WTC11 (cell line): ENCODE results near the gene HOMER2. TPM values are rescaled to one million over a fixed set of nuclear protein-coding genes. Genes with fewer than 3 reads are reported as not detected.

Experiments
- ATAC-seq: fragments of 200-7000 bp; cut with Tn5 transposase; 2 replicates; pipeline ENCODE4 v1.10.0; 2021; ENCODE audit warnings: mild to moderate bottlenecking, moderate library complexity
- CTCF ChIA-PET: fragments of 300-600 bp; sonication (Branson Sonifier 250); formaldehyde crosslinking; loops from one replicate; lab custom pipeline; 2021; ENCODE audit warnings: antibody characterized with exemption; lab: Charles Lee
- POLR2A ChIA-PET: fragments of 350-600 bp; sonication (Branson Sonifier 250); formaldehyde crosslinking; loops from one replicate; lab custom pipeline; 2021; ENCODE audit warnings: antibody characterized with exemption; lab: Charles Lee
- DNase-seq: peaks from one replicate; pipeline ENCODE4 v3.0.0; 2021; ENCODE audit warnings: low spot score
- H3K27ac Mint-ChIP-seq: 2 replicates; pipeline ENCODE4 v1.8.0; 2021; ENCODE audit warnings: mixed read lengths
- H3K27me3 Mint-ChIP-seq: 2 replicates; pipeline ENCODE4 v1.8.0; 2021; ENCODE audit warnings: low read depth, mild to moderate bottlenecking, moderate library complexity, mixed read lengths
- H3K36me3 Mint-ChIP-seq: 2 replicates; pipeline ENCODE4 v1.8.0; 2021; ENCODE audit warnings: mixed read lengths
- H3K4me1 Mint-ChIP-seq: 2 replicates; pipeline ENCODE4 v1.8.0; 2022; ENCODE audit warnings: mixed read lengths
- H3K4me3 Mint-ChIP-seq: 2 replicates; pipeline ENCODE4 v1.8.0; 2021; ENCODE audit warnings: mild to moderate bottlenecking, moderate library complexity, mixed read lengths
- H3K9me3 Mint-ChIP-seq: 2 replicates; pipeline ENCODE4 v1.8.0; 2021; ENCODE audit warnings: mixed read lengths
- AFF4 ChIP-seq: sonication (generic); formaldehyde crosslinking; IDR thresholded peaks from 2 replicates; pipeline ENCODE4 v1.8.1; 2023; ENCODE audit warnings: mild to moderate bottlenecking, missing genetic modification reagents, borderline replicate concordance
- ARID4B ChIP-seq: sonication (generic); formaldehyde crosslinking; IDR thresholded peaks from 2 replicates; pipeline ENCODE4 v1.8.0; 2023; ENCODE audit warnings: missing genetic modification reagents, mild to moderate bottlenecking, borderline replicate concordance
- CDX4 ChIP-seq: fragments of 250-450 bp; sonication (Bioruptor Pico); IDR thresholded peaks from 2 replicates; pipeline ENCODE4 v1.9.0; 2021; ENCODE audit warnings: moderate library complexity, mild to moderate bottlenecking, inconsistent platforms, borderline replicate concordance
- ELF4 ChIP-seq: sonication (generic); formaldehyde crosslinking; IDR thresholded peaks from 2 replicates; pipeline ENCODE4 v1.8.1; 2022; ENCODE audit warnings: low read depth, mild to moderate bottlenecking, moderate library complexity, missing genetic modification reagents
- ESRRA ChIP-seq: sonication (generic); formaldehyde crosslinking; IDR thresholded peaks from 2 replicates; pipeline ENCODE4 v1.8.1; 2022; ENCODE audit warnings: mild to moderate bottlenecking, missing genetic modification reagents, borderline replicate concordance
- FOXK1 ChIP-seq: sonication (generic); formaldehyde crosslinking; IDR thresholded peaks from 2 replicates; pipeline ENCODE4 v1.8.0; 2022; ENCODE audit warnings: mild to moderate bottlenecking, moderate library complexity, missing genetic modification reagents
- FOXP1 ChIP-seq: sonication (generic); formaldehyde crosslinking; IDR thresholded peaks from 2 replicates; pipeline ENCODE4 v1.8.0; 2022; ENCODE audit warnings: missing genetic modification reagents, mild to moderate bottlenecking, moderate library complexity, borderline replicate concordance
- GABPB1 ChIP-seq: sonication (generic); formaldehyde crosslinking; IDR thresholded peaks from 2 replicates; pipeline ENCODE4 v1.8.1; 2023; ENCODE audit warnings: mild to moderate bottlenecking, missing genetic modification reagents
- GRHL2 ChIP-seq: fragments of 250-450 bp; sonication (Bioruptor Pico); IDR thresholded peaks from 2 replicates; pipeline ENCODE4 v1.8.0; 2022; ENCODE audit warnings: mild to moderate bottlenecking, moderate library complexity; ENCODE audit not compliant: insufficient replicate concordance, severe bottlenecking
- HMGA2 ChIP-seq: fragments of 250-450 bp; sonication (Bioruptor Pico); IDR thresholded peaks from 2 replicates; pipeline ENCODE4 v1.4.0; 2021; ENCODE audit warnings: mild to moderate bottlenecking, moderate library complexity
- IRF1 ChIP-seq: sonication (generic); formaldehyde crosslinking; IDR thresholded peaks from 2 replicates; pipeline ENCODE4 v1.8.0; 2023; ENCODE audit warnings: missing genetic modification reagents
- JAZF1 ChIP-seq: fragments of 250-450 bp; sonication (Bioruptor Pico); IDR thresholded peaks from 2 replicates; pipeline ENCODE4 v1.9.0; 2021; ENCODE audit warnings: moderate library complexity, mild to moderate bottlenecking, inconsistent platforms
- JUN ChIP-seq: sonication (generic); formaldehyde crosslinking; IDR thresholded peaks from 2 replicates; pipeline ENCODE4 v1.8.0; 2023; ENCODE audit warnings: mild to moderate bottlenecking, missing genetic modification reagents
- NFYB ChIP-seq: sonication (generic); formaldehyde crosslinking; conservative IDR thresholded peaks from 2 replicates; pipeline ENCODE4 v1.8.0; 2022; ENCODE audit warnings: low read depth, missing genetic modification reagents
- NR1H2 ChIP-seq: sonication (generic); formaldehyde crosslinking; IDR thresholded peaks from 2 replicates; pipeline ENCODE4 v1.9.0; 2021; ENCODE audit warnings: mild to moderate bottlenecking, moderate library complexity, missing genetic modification reagents
- NR3C1 ChIP-seq: sonication (generic); formaldehyde crosslinking; conservative IDR thresholded peaks from 2 replicates; pipeline ENCODE4 v1.8.1; 2023; ENCODE audit warnings: low read depth, mild to moderate bottlenecking, missing genetic modification reagents
- SOX15 ChIP-seq: fragments of 250-450 bp; sonication (Bioruptor Pico); IDR thresholded peaks from 2 replicates; pipeline ENCODE4 v1.9.0; 2021; ENCODE audit warnings: mild to moderate bottlenecking
- TCF7 ChIP-seq: sonication (generic); formaldehyde crosslinking; IDR thresholded peaks from 2 replicates; pipeline ENCODE4 v1.8.0; 2022; ENCODE audit warnings: mild to moderate bottlenecking, low read depth, missing genetic modification reagents, moderate library complexity
- TEAD4 ChIP-seq: sonication (generic); formaldehyde crosslinking; IDR thresholded peaks from 2 replicates; pipeline ENCODE4 v1.8.0; 2022; ENCODE audit warnings: mild to moderate bottlenecking, missing genetic modification reagents
- ZNF138 ChIP-seq: sonication (generic); formaldehyde crosslinking; conservative IDR thresholded peaks from 2 replicates; pipeline ENCODE4 v1.8.1; 2022; ENCODE audit warnings: mild to moderate bottlenecking, moderate library complexity, missing genetic modification reagents
- ZNF232 ChIP-seq: sonication (generic); formaldehyde crosslinking; IDR thresholded peaks from 2 replicates; pipeline ENCODE4 v1.8.0; 2022; ENCODE audit warnings: mild to moderate bottlenecking, missing genetic modification reagents
- ZNF317 ChIP-seq: sonication (generic); formaldehyde crosslinking; IDR thresholded peaks from 2 replicates; pipeline ENCODE4 v1.8.1; 2023; ENCODE audit warnings: low read depth, mild to moderate bottlenecking, moderate library complexity, missing genetic modification reagents, borderline replicate concordance
- ZSCAN18 ChIP-seq: fragments of 250-450 bp; sonication (Bioruptor Pico); IDR thresholded peaks from 2 replicates; pipeline ENCODE4 v2.1.2; 2022; ENCODE audit warnings: mild to moderate bottlenecking, moderate library complexity
- total RNA-seq: library from RNA; stranded (reverse); gene quantifications from 3 replicates; pipeline ENCODE4 v1.2.3, GENCODE V29; 2021

HOMER2 gene
- total RNA-seq, 1 experiment from 2014 or later = 17.4 TPM

- H3K9me3 Mint-ChIP-seq = no peaks in the 10 kb centered on the region
- ChIA-PET POLR2A (no interaction called here), CTCF (interaction anchor here (0.8 kb wide), 1 partner anchor 9 kb away, joined by 4 read pairs; no protein-coding TSS in a partner anchor)
- H3K4me1 Mint-ChIP-seq = no peaks in the 10 kb centered on the region
- H3K36me3 Mint-ChIP-seq = no peaks in the 10 kb centered on the region
- no peak for TF ChIP-seq NR1H2 (CRISPR knock-in tag)
- no peak for TF ChIP-seq ESRRA (CRISPR knock-in tag)
- no peak for TF ChIP-seq ZNF138
- TF ChIP-seq HMGA2 (CRISPR knock-in tag) = no peak
- no peak for TF ChIP-seq CDX4 (CRISPR knock-in tag)
- no peak for TF ChIP-seq GRHL2 (CRISPR knock-in tag)
- TF ChIP-seq NFYB = no peak
- TF ChIP-seq JUN (CRISPR knock-in tag) = no peak
- TF ChIP-seq GABPB1 (CRISPR knock-in tag) = no peak
- no peak for TF ChIP-seq TCF7
- no peak for TF ChIP-seq ZNF317 (CRISPR knock-in tag)
- no peak for TF ChIP-seq FOXK1
- no peak for TF ChIP-seq NR3C1 (CRISPR knock-in tag)
- TF ChIP-seq JAZF1 (CRISPR knock-in tag) = no peak
- TF ChIP-seq AFF4 (CRISPR knock-in tag) = no peak
- no peak for TF ChIP-seq FOXP1
- H3K27me3 Mint-ChIP-seq = no peaks in the 10 kb centered on the region
- no peak overlapping the region for H3K4me3 Mint-ChIP-seq
- no peak for ATAC-seq
- H3K27ac Mint-ChIP-seq = no peak overlapping the region
- DNase-seq = no peak
These were observed 70.1 kb downstream of the HOMER2 start for GRCh38 chr15:82882273-82882928.

GRCh38 chr15:82881747-82882146 is 70.8 kb downstream of the HOMER2 start:
- no peak overlapping the region for H3K27ac Mint-ChIP-seq
- ChIA-PET CTCF (interaction anchor here (1.3 kb wide), 1 partner anchor 32 kb away, joined by 5 read pairs; no protein-coding TSS in a partner anchor), POLR2A (no interaction called here)
- H3K4me1 Mint-ChIP-seq = no peaks in the 10 kb centered on the region
- no peak for DNase-seq
- H3K36me3 Mint-ChIP-seq = no peaks in the 10 kb centered on the region
- no peak for ATAC-seq
- no peaks in the 10 kb centered on the region for H3K9me3 Mint-ChIP-seq
- H3K4me3 Mint-ChIP-seq = no peak overlapping the region
- H3K27me3 Mint-ChIP-seq = no peaks in the 10 kb centered on the region
- TF ChIP-seq TEAD4 (CRISPR knock-in tag) (no peak), ZNF232 (CRISPR knock-in tag) (no peak), ARID4B (CRISPR knock-in tag) (no peak), SOX15 (no peak), JAZF1 (CRISPR knock-in tag) (no peak), IRF1 (CRISPR knock-in tag) (no peak), ZSCAN18 (CRISPR knock-in tag) (no peak), ELF4 (no peak), CDX4 (CRISPR knock-in tag) (no peak)
